Liver (tissue), 9 donors: ENCODE measurements around the gene SATB1. TPM values are rescaled to one million over a fixed set of nuclear protein-coding genes. Genes with fewer than 3 reads are reported as not detected.

Experiments used
- DNase-seq: peaks from one replicate; pipeline ENCODE4 v3.0.0-alpha.2; 2017; ENCODE audit warnings: low spot score
- H3K27ac ChIP-seq, 2 donors: one replicate each; pipeline ENCODE4 v1.7.0; 2013; ENCODE audit warnings: inconsistent platforms in 2 of 2, low read length in 2 of 2, control low read depth in 1 of 2, low read depth in 1 of 2, mild to moderate bottlenecking in 1 of 2
- H3K27me3 ChIP-seq, 4 donors: one replicate each; pipeline versions ENCODE4 v1.6.1 to v1.7.0; 2013; ENCODE audit warnings: low read length in 3 of 4, inconsistent platforms in 1 of 4, mild to moderate bottlenecking in 1 of 4, moderate library complexity in 1 of 4; ENCODE audit not compliant: control insufficient read depth in 4 of 4, insufficient read depth in 4 of 4
- H3K36me3 ChIP-seq, 4 donors: one replicate each; pipeline versions ENCODE4 v1.6.1 to v1.7.0; 2013; ENCODE audit warnings: low read length in 3 of 4, mild to moderate bottlenecking in 3 of 4, low read depth in 1 of 4, moderate library complexity in 1 of 4; ENCODE audit not compliant: control insufficient read depth in 4 of 4, insufficient read depth in 3 of 4
- H3K4me1 ChIP-seq, 4 donors: one replicate each; pipeline versions ENCODE4 v1.6.1 to v1.7.0; 2013; ENCODE audit warnings: low read length in 3 of 4, mild to moderate bottlenecking in 3 of 4, moderate library complexity in 1 of 4; ENCODE audit not compliant: control insufficient read depth in 4 of 4, insufficient read depth in 4 of 4
- H3K4me3 ChIP-seq, 3 donors: one replicate each; pipeline versions ENCODE4 v1.6.1 to v1.7.0; 2013; ENCODE audit warnings: low read length in 3 of 3, control low read depth in 1 of 3, low read depth in 1 of 3, mild to moderate bottlenecking in 1 of 3
- H3K9ac ChIP-seq, 2 donors: one replicate each; pipeline ENCODE4 v1.7.0; 2013; ENCODE audit warnings: low read length in 2 of 2, mild to moderate bottlenecking in 2 of 2, moderate library complexity in 2 of 2, control low read depth in 1 of 2, low read depth in 1 of 2
- H3K9me3 ChIP-seq, 4 donors: one replicate each; pipeline versions ENCODE4 v1.6.1 to v1.7.0; 2013; ENCODE audit warnings: low read length in 3 of 4; ENCODE audit not compliant: control insufficient read depth in 4 of 4
- ATF3 ChIP-seq: IDR thresholded peaks from 2 replicates; pipeline ENCODE4 v1.6.1; 2016; ENCODE audit warnings: antibody characterized with exemption
- CTCF ChIP-seq: fragments of 150-350 bp; IDR thresholded peaks from 2 replicates; pipeline ENCODE4 v1.5.1; 2017; ENCODE audit warnings: improper control_type of control experiment, low read depth, low read length; ENCODE audit not compliant: missing input control
- EGR1 ChIP-seq, 2 donors: IDR thresholded peaks; 2 replicates each; pipeline ENCODE4 v1.6.1; 2016 to 2018; ENCODE audit warnings: antibody characterized with exemption in 2 of 2, low read depth in 2 of 2
- FOXA1 ChIP-seq: IDR thresholded peaks from 2 replicates; pipeline ENCODE4 v1.6.1; 2016; ENCODE audit warnings: antibody characterized with exemption
- FOXA2 ChIP-seq: IDR thresholded peaks from 2 replicates; pipeline ENCODE4 v1.6.1; 2016; ENCODE audit warnings: antibody characterized with exemption
- GABPA ChIP-seq, 2 donors: IDR thresholded peaks in 1 of 2; conservative IDR thresholded peaks in 1 of 2; 2 replicates each; pipeline ENCODE4 v1.6.1; 2016; ENCODE audit warnings: antibody characterized with exemption in 2 of 2, mild to moderate bottlenecking in 1 of 2, moderate library complexity in 1 of 2
- HNF4G ChIP-seq: IDR thresholded peaks from 2 replicates; pipeline ENCODE4 v1.6.1; 2016; ENCODE audit warnings: antibody characterized with exemption
- MAX ChIP-seq: IDR thresholded peaks from 2 replicates; pipeline ENCODE4 v1.6.1; 2016; ENCODE audit warnings: antibody characterized with exemption
- NR2F2 ChIP-seq: IDR thresholded peaks from 2 replicates; pipeline ENCODE4 v1.6.1; 2016; ENCODE audit warnings: antibody characterized with exemption
- RAD21 ChIP-seq, 2 donors: IDR thresholded peaks; 2 replicates each; pipeline ENCODE4 v1.6.1; 2016; ENCODE audit warnings: antibody characterized with exemption in 2 of 2, mild to moderate bottlenecking in 2 of 2
- RXRA ChIP-seq, 2 donors: IDR thresholded peaks; 2 replicates each; pipeline ENCODE4 v1.6.1; 2017 to 2018; ENCODE audit warnings: antibody characterized with exemption in 2 of 2, mild to moderate bottlenecking in 1 of 2
- SP1 ChIP-seq: IDR thresholded peaks from 2 replicates; pipeline ENCODE4 v1.6.1; 2018; ENCODE audit warnings: antibody characterized with exemption, mild to moderate bottlenecking
- YY1 ChIP-seq: IDR thresholded peaks from 2 replicates; pipeline ENCODE4 v1.6.1; 2016; ENCODE audit warnings: antibody characterized with exemption, mild to moderate bottlenecking
- ZBTB33 ChIP-seq: IDR thresholded peaks from 2 replicates; pipeline ENCODE4 v1.6.1; 2016; ENCODE audit warnings: antibody characterized with exemption
- WGBS: extraction: QIAGEN DNeasy Blood & Tissue Kit; methylation state at CpG from one replicate; pipeline ENCODE4 v1.1.7; 2013; 5-methylcytosine and 5-hydroxymethylcytosine counted together
- polyA plus RNA-seq, 2 donors: library from polyadenylated mRNA; stranded (reverse) in 1 of 2; unstranded in 1 of 2; fragments of 200-250 nt in 1 of 2; fragments of >200 nt in 1 of 2; fragmentation: Nextera tagmentation in 1 of 2; extraction: Ambion mirVana in 1 of 2; gene quantifications; one replicate each; pipeline versions ENCODE4 v1.2.1 to v1.2.3, GENCODE V29; 2013 to 2015
- total RNA-seq, 2 donors: library from RNA; depleted of rRNA; stranded (reverse); fragments of >200 nt; gene quantifications; one replicate each; pipeline ENCODE4 v1.2.3, GENCODE V29; 2014
- donor health status: healthy.
- donor health status: healthy.
- donor health status: healthy.
- donor health status: healthy.
- donor health status: healthy.

SATB1 gene
- total and polyA plus RNA-seq, 4 donors = 4.3 to 23.7 (median 10.5) TPM

DNA sequence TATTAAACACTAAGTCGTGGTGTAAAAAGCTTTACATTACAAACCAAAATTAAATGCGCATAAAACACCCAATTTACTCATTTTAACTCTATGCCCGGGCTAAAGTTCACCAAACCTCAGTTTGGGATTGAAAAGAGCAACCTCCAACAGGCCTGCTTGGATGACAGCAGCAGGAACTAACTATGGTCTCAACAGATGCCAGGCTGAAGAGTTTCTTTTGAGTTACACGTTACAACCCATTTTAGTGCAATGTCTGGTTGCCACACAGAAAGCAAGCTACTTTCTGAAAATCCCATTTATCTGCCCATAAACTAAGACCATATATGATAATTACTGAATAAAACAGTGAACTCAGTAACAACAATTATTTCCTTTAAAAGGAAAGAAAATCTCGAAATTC, 2.2 kb downstream of the SATB1 start:
- no peak for DNase-seq
- H3K36me3 ChIP-seq = peaks cover 0 to 13% (median 3%) of the 10 kb centered on the region in 4 donors
- no peaks in the 10 kb centered on the region for H3K9me3 ChIP-seq
- peak overlapping the region; percentile 45 to 97 for H3K9ac ChIP-seq
- TF ChIP-seq RXRA (IDR thresholded peaks at IDR 0.05) (no peak), ZBTB33 (no peak)
- no peaks in the 10 kb centered on the region for H3K27me3 ChIP-seq
- peaks cover 1 to 12% (median 9%) of the 10 kb centered on the region in 4 donors for H3K4me1 ChIP-seq
- 29% methylated on average over 5 of the region's 5 CpGs for WGBS
- H3K4me3 ChIP-seq = peak overlapping the region; percentile 57 to 88 (median 76)
- H3K27ac ChIP-seq = peak overlapping the region in 1 of 2 donors; percentile 98

GRCh38 chr3:18420555-18420954, 4.6 kb downstream of the SATB1 start:
- Histone ChIP-seq H3K27ac (no peak overlapping the region), H3K27me3 (no peaks in the 10 kb centered on the region), H3K9me3 (no peaks in the 10 kb centered on the region), H3K9ac (no peak overlapping the region), H3K4me3 (no peak overlapping the region), H3K36me3 (peaks cover 2 to 28% (median 13%) of the 10 kb centered on the region in 4 donors), H3K4me1 (peaks cover 1 to 8% (median 7%) of the 10 kb centered on the region in 4 donors)
- TF ChIP-seq EGR1 (IDR thresholded peaks at IDR 0.05; ENCODE audit: low read depth in 2 of 2) (no peak), CTCF (no peak), GABPA (IDR thresholded peaks at IDR 0.05 in 1 of 2, conservative IDR thresholded peaks at IDR 0.05 in 1 of 2) (no peak), RAD21 (IDR thresholded peaks at IDR 0.05) (no peak), YY1 (no peak), ZBTB33 (no peak), SP1 (no peak), HNF4G (no peak), FOXA2 (no peak)
- no peak for DNase-seq
- WGBS = 93% methylated on average over 9 of the region's 9 CpGs

- no peak for TF ChIP-seq FOXA2
- no peak for TF ChIP-seq RXRA (IDR thresholded peaks at IDR 0.05)
- TF ChIP-seq CTCF = no peak
- TF ChIP-seq YY1 = no peak
- TF ChIP-seq MAX = no peak
- TF ChIP-seq EGR1 (IDR thresholded peaks at IDR 0.05; ENCODE audit: low read depth in 2 of 2) = no peak
- no peak for TF ChIP-seq HNF4G
- no peak for TF ChIP-seq SP1
- TF ChIP-seq ATF3 = no peak
- no peak for TF ChIP-seq GABPA (IDR thresholded peaks at IDR 0.05 in 1 of 2, conservative IDR thresholded peaks at IDR 0.05 in 1 of 2)
- no peak for TF ChIP-seq NR2F2
- TF ChIP-seq FOXA1 = no peak
- TF ChIP-seq RAD21 (IDR thresholded peaks at IDR 0.05) = no peak
- 76% methylated on average over 4 of the region's 4 CpGs for WGBS
- H3K9me3 ChIP-seq = no peaks in the 10 kb centered on the region
Observed at GRCh38 chr3:18419232-18419631, 5.9 kb downstream of the SATB1 start.

More at GRCh38 chr3:18419232-18419631, 5.9 kb downstream of the SATB1 start:
- Histone ChIP-seq H3K36me3 (peaks cover 2 to 41% (median 20%) of the 10 kb centered on the region in 4 donors), H3K4me3 (no peak overlapping the region), H3K9ac (no peak overlapping the region), H3K4me1 (peaks cover 1 to 8% (median 7%) of the 10 kb centered on the region in 4 donors), H3K27me3 (no peaks in the 10 kb centered on the region), H3K27ac (no peak overlapping the region)
- no peak for DNase-seq
